Fibroblast of pulmonary artery (primary cell): ENCODE results near the gene NUBP2.

Experiments
- DNase-seq: peaks from one replicate; pipeline ENCODE4 v3.0.0-alpha.2; 2010; ENCODE audit warnings: low read depth
- H3K4me3 ChIP-seq: replicated peaks from 2 replicates; pipeline ENCODE4 v1.5.1; 2011; ENCODE audit warnings: low read depth, mild to moderate bottlenecking, control low read depth, low read length, moderate library complexity
- TF ChIP-seq, protein P1 (sequence below): IDR thresholded peaks from 2 replicates; pipeline ENCODE4 v1.5.1; 2011; ENCODE audit warnings: mild to moderate bottlenecking, control low read depth, low read length, inconsistent platforms; ENCODE audit errors: missing control alignments

NUBP2 gene

DNA sequence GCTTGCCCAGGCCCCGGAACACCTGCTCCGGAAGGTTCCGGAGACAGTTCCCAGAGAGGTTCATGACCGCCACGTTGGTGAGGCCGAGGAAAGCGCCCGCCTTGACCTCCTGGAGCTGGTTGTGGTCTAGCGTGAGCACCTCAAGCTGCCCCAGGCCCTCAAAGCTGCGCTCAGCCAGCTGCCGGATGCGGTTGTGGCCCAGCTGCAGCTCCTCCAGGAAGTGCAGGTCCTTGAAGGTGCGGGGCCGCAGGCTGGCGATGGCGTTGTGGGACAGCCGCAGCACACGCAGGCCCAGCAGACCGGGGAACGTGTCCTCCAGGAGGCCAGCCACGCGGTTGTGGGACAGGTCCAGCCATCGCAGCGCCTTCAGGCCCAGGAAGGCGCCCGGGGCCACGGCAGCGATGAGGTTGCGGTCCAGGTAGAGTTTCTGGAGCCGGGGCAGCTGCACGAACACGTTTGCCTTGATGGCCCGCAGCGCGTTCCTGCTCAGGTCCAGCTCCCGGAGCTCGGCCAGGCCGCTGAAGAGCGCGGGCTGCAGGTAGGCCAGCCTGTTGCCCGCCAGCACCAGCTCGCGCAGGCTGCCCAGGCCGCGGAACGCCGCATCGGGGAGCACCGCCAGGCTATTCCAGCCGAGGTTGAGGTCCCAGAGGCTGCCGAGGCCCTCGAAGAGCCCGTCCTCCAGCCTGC lies 8.6 kb downstream of the NUBP2 start:
- no peak for DNase-seq
- TF ChIP-seq, protein P1, sequence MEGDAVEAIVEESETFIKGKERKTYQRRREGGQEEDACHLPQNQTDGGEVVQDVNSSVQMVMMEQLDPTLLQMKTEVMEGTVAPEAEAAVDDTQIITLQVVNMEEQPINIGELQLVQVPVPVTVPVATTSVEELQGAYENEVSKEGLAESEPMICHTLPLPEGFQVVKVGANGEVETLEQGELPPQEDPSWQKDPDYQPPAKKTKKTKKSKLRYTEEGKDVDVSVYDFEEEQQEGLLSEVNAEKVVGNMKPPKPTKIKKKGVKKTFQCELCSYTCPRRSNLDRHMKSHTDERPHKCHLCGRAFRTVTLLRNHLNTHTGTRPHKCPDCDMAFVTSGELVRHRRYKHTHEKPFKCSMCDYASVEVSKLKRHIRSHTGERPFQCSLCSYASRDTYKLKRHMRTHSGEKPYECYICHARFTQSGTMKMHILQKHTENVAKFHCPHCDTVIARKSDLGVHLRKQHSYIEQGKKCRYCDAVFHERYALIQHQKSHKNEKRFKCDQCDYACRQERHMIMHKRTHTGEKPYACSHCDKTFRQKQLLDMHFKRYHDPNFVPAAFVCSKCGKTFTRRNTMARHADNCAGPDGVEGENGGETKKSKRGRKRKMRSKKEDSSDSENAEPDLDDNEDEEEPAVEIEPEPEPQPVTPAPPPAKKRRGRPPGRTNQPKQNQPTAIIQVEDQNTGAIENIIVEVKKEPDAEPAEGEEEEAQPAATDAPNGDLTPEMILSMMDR = no peak
- no peak overlapping the region for H3K4me3 ChIP-seq

- TF ChIP-seq, protein P1 = no peak
- H3K4me3 ChIP-seq = no peak overlapping the region
- no peak for DNase-seq
These were observed 9.4 kb downstream of the NUBP2 start for GRCh38 chr16:1791943-1792812.

DNA sequence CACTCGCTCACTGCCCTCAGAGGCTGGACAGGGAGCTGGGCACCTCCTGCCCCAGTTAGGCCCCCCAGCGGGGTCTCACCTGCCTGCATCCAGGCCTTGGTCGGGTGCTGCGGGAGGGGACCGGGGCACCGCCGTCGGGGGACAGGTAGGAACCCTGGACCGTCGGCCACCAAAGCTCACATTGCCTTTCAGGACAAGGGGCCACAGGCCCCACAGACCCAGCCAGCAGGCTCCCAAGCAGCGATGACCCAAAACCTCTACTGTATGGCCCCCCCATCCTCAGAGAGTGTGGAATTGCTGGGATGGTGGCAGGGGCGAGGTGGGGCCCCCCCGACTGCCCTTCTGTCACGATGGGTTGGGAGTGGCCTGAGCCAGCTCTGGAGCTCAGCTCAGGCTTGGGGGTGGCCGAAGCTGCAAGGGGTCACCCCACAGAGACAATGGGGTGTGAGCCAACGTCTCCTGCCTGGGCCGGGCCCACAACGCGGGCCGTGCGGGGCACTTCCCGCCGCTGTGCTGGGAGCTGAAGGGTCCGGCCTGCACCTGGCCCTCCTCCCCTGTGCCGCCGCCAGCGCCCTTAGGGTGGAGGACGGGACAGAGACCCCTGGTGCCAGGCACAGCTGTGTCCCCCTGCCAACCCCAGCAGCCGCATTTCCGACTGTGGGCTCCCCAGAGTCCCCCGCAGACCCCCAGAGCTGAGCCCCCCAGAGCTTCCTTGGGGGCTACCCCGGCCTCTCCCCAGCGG lies 10.2 kb downstream of the NUBP2 start:
- no peak overlapping the region for H3K4me3 ChIP-seq
- TF ChIP-seq, protein P1 = no peak
- DNase-seq = no peak

- H3K4me3 ChIP-seq = no peak within 1 kb of the TSS
- DNase-seq = no peak
- TF ChIP-seq, protein P1 = no peak
These were observed 10.9 kb downstream of the NUBP2 start, which contains the start of gene IGFALS for GRCh38 chr16:1793578-1794220. Gene IGFALS (minus strand): TSS chr16:1793705. CDS start chr16:1793652, 53 bp downstream.

DNA sequence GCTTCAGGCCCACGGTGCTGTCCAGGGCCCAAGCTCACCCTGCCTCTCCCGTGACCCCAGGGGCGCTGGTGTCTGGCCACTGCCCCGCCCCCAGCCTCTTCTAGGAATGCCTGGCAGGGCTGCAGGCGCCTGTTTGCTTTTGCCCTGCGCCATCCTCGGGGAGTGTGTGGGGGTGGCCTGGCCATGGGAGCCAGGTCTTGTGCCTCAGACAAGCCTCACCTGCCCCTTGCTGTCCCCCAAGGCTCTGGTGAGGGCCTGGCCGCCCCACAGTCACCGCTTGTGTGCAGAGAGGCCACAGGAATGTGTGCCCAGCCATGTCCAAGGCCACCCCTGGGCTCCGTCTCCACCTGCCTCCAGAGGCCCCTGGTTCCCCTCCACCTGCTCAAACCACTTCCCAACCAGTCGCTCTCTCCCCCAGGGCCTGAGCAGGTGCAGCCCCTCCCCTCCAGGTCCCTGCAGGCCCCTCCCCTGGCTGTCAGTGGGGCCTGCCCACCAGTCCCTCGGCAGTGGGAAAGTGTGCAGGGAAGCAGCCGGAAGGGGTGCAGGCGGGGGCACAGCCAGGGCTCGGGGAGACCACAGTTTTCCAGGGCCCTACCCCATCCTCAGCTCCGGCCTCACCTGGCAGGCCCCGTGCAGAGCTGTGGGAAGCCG lies 11.6 kb downstream of the NUBP2 start:
- TF ChIP-seq, protein P1 = no peak
- no peak overlapping the region for H3K4me3 ChIP-seq
- no peak for DNase-seq
